HG02852 (cell line): ENCODE data around the gene ATXN7L1.
"Not testable (repeated sequence)": the region's sequence is repeated elsewhere in the genome, so short reads cannot be mapped to it uniquely, and the experiment has no call there.

Experiments used
- ATAC-seq: cut with Tn5 transposase; IDR thresholded peaks from one replicate; pipeline ENCODE4 v1.9.1; 2021; ENCODE audit warnings: mild to moderate bottlenecking, moderate library complexity; ENCODE audit not compliant: unreplicated experiment

ATXN7L1 gene

DNA sequence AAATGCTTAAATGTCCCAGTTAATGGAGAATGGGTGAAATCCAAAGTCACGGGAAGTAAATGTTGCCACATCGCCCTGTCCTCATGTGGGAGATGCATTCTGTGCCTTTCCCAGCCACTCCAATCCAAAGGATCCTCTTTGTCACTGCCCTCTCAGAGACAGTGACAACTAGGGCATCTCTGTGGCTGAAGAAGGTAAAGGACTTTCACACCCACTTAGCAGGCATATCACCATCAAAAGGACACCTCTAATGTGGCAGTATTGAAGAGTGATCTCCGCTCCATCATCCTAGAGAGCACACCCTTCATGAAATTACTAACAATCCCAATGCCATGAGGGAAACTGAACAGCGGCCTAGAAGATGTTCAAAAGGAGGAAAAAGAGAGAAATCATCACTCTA lies 13.6 kb downstream of the ATXN7L1 start:
- no peak for ATAC-seq

DNA sequence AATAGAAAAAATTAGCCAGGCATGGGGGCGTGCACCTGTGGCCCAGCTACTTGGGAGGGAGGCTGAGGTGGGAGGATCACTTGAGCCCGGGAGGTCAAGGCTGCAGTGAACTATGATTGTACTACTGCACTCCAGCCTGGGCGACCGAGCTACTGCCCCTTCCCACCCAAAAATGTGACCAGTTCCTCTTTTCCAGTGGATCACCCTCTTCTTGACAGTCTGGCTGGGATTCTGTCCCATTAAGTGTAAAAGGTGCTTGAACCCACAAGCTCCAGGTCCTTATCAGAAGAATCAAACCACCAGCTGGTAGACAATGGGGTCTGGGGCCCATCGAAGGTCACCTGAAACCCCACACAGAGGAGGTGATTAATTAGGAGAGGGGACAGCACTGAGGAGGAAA lies 14.1 kb downstream of the ATXN7L1 start:
- ATAC-seq, result no peak

DNA sequence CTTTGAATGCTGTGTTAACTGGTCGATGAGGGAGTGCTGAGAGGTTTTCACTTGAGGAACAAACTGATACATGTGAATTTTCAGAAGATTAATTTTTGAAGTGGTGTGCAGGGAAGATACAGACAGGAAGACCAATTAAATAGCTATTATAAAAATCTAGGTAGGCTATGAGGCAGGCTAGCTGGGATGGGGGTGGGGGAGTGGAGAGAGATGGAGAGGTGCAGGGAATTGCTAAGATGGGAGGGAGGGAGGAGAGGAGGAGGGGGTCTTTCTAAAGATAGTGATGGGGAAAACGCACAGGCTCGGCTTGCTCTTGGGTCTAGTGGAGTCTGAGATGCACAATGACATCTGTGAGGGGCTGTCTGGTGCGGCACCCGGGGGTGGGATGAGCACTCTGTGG lies 15.2 kb downstream of the ATXN7L1 start:
- ATAC-seq, result no peak

DNA sequence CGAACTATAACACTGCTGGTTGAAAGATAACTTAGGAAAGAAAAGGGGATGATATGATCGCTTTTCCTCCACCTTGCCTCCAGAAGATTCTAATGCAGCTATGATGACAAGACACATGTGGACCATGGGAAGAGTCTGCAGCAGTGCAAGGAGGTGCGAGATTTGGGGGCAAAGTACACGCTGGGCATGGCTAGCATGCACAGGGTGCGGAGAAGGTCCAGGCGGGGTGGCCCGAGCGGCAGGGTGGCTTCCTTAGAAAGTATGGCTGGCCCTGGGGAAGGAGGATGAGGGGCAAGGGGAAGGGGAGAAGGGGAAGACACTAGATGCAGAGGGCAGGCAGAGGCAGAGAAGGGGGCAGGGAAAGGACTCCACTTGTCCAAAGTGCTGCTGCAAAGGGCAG lies 15.6 kb downstream of the ATXN7L1 start:
- no peak for ATAC-seq

DNA sequence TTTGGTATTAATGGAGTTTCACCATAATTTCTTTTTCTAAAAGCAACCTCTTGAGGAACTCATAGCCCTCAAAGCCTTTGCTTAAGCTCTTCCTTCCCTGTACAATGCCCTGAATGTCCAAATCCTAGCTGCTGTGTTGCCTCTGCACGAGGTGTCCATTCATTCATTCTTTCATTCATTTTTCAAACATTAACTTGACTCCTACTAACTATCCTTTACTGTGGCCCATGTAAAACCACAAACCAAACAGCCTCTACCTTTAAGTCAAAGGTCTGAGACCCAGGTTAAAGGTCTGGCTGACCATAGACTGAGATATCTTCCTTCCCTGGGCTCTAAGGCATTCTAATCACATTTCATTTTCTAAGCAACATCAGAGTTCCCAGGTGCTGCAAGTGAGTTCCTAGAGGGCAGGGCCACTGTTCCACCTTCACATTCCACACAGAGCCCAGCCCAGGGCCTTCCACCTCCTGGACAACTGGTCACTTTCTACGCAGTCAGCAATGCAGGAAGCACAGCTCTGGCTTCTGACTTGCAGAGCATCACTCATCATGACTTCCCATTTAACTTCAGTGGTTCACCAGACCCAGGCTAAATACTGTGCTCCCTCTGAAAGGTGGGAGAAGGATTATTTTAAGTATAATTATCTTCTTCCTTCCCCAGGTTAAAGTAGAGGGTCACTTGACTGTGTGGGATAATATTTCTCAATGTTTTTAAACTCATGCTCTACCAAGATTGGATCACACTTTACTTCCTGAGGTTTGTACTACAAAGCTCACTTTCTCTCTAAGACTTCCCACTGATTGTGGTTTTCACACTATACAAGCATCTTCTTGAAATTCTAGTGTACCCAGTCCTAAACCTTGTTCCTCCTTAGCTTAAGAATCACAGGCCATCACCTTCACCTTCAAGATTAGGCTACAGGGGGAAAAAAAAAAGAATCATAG lies 19.1 kb downstream of the ATXN7L1 start:
- no peak for ATAC-seq

DNA sequence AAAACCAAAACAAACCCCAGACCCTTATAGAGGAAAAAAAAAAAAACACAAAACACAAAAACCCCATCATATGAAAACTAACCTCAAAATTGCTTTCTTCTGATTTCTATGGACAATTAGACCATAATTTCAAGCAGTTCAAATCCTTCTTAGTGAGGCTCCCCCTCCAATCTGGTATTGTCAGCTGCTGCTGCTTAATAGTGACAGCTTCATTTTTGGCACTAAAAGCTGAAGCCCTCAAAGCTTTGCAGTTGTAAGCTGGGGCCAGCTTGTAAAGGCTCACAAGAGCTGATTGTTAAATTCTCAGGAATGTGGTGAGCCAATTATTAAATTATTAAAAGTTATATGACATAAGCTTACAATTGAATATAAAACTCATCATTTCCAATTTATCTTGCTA lies 21.9 kb downstream of the ATXN7L1 start:
- no peak for ATAC-seq

DNA sequence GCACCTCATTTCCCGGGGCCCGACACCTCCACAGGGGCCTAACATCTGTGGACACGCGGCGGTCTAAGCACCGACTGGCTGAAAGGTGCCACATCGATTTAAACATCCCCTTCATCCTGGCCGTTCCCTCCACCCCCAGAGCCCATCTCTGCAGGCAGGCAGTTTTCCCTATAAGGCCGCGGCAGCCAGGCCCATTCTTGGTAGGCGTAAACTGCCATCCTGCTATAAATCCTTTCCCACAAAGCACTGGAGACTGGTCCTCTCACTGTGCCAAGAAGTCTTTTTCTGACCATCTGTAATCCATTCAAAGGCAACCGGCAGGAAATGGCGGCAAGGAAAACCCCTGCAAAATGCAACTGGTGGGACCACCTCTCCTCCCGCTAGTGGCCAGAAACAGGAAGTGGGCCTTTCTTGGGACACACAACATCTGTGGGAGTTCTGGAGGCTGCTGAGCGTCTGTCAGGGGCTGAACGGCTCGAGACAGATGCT lies 22.4 kb downstream of the ATXN7L1 start:
- ATAC-seq, result no peak

DNA sequence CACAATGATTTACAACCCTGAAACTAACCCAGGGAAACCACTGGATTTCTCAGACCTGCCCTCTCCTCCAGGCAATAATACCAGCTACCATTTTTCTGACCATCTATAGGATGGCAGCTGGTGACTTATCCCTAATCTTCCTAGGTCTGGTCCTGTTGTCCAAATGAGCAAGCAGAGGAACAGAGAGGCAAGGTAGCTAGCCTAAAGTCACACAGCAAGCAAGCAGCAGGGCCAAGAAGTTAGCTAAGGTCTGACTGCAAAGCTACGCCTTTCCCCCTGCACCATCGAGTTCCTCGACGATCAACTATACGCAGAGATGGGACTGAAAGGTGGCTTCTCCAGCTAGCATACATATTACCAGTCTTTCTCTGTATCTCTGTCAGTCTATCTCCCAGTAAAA lies 25.3 kb downstream of the ATXN7L1 start:
- ATAC-seq, result no peak

DNA sequence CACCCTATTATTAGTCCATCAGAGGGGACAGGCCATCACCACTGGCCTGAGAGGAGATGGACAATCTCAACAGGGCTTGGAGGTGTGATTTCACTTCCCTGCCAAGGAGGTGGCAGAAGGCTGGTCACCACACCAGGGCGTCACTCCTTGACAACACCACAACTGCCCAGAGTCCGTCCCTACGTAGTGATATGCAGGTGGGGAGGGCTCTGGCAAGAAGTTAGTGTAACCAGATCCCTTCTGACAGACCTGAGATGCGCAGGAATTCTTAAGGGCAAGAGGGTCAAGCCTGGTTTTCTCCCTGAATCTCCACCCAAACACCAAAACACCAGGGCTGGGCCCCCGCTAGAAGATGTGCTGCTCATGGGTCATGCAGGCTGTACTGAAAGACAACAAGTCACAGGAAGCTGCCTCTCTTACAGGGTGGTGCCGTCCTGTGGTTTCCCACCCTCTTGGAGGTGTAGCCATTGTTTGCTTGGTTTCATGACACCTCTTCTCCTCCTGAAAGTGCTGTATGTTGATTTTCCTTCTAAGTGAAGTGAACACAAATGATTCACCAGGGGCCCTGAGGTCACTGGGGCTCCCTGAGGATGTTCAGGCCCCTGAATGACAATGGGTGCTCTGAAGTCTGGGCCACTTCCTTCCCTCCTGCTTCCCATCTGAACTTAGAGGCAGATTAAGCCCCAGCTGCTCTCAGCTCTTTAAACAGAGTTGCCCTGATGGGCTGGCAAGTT lies 27.1 kb downstream of the ATXN7L1 start:
- ATAC-seq, result no peak

DNA sequence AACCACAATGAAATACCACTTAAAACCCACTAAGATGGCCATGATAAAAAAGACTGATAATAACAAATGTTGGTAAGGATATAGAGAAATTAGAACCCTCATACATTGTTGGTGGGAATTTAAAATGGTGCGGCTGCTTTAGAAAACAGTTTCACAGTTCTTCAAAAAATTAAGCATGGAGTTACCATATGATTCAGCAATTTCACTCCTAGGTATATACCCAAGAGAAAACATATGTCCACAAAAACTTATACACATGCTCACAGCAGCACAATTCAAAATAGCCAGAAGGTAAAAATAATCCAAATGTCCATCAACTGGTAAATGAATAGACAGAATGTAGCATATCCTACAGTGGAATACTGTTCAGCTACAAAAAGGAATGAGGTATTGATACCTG lies 30.0 kb downstream of the ATXN7L1 start:
- ATAC-seq, result no peak

DNA sequence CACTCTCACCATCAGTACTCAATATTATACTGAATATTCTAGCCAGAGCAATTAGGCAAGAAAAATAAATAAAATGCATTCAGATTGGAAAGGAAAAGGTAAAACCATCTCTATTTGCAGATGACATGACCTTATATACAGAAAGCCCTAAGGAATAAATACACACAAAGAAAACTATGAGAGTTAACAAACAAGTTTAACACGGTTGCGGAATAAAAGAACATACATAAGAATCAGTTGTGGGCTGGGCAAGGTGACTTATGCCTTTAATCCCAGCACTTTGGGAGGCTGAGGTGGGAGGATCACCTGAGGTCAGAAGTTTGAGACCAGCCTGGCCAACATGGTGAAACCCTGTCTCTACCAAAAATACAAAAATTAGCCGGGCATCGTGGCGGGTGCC lies 31.7 kb downstream of the ATXN7L1 start:
- not testable (repeated sequence) for ATAC-seq

DNA sequence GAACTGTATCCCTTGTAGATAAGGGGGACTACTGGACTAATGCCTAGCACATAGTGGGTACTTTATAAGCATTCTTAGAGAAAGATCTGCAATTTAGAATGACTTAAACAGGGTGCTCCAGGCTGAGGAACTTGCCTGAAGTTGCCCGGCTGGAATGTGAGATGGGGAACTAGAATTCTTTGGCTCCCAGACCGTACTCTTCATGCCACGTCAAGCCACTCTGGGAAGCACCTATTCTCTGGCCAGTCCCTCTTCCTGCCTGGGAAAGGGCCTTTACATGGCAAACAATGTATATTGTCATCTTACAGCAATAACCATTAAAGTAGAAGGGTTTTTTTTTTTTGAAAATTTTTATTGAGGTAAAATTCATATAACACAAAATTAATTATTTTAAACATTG lies 34.5 kb downstream of the ATXN7L1 start:
- no peak for ATAC-seq

DNA sequence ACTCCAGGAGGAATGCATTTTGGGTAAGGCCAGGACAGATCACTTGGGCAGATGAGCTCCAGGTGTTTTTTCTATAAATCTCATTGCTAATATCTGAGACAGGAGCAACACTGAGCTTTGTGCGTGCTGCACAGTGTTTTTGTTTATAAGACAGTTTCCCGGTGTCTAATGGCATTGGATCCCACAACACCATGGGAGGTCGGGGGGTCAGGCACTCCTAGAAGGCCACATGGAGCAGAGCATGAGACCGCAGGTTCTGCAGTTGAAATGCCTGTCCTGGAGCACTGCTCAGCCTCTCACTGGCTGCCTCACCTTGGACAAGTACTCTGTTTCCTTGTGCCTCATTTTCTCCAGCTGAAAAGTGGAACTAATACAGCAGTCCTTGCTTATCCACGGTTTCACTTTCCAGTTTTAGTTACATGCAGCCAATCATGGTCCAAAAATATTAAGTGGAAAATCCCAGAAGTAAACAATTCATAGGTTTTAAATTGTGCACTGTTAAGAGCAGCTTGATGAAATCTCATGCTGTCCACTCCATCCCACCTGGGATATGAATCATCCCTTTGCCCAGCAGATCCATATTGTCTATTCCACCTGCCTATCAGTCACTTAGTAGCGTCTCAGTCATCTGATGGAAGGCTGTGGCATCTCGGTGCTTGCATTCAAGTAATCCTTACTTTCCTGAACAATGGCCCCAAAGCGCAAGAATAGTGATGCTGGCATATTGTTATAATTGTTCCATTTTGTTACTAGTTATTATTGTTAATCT lies 35.2 kb downstream of the ATXN7L1 start:
- ATAC-seq, result no peak

DNA sequence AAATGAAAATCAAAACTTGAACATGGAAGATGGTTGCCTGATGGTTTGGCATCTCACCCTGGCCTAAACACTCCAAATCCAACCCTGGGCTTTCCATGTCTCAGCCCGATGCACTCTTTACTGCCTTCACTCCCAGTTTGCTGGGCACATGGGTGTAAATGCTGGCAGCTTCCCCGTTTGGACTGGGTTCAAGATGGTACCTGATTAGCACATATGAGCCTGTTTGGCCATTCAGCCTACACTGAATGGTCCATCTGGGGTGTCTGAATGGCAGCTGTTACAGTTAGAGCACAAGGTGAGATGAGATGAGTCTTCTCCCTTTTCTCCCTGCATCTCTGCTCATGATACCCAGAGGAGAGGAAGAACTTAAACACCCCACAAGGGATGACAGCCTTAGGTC lies 37.1 kb downstream of the ATXN7L1 start:
- ATAC-seq, result no peak

DNA sequence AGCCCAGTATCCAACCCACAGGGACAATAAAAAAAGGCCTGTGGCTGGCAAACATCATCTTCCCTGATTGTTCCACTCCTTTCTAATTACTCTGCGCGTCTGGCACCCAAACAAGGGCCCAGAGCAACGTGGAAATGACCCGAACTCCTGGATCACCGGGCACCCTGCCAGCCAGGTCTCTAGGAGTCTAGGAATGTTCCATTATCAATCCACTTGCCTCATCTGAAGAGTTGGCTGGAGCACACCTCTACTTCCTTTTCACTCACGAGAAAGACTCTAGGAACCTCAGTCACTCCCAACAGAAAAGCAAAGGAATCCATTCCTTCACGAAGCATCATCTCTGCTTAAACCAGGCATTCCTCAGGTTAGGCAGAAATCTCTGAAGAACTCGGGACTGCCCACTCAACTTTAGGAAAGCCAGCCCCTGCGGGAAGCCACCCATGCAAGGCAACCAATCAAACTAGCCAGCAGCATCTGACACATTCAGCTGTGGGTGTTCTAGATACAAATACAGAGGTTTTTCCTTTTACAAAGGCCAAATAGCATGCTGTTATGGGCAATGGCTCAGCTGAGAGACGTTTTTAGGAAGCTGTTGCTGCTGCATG lies 37.7 kb downstream of the ATXN7L1 start:
- no peak for ATAC-seq

DNA sequence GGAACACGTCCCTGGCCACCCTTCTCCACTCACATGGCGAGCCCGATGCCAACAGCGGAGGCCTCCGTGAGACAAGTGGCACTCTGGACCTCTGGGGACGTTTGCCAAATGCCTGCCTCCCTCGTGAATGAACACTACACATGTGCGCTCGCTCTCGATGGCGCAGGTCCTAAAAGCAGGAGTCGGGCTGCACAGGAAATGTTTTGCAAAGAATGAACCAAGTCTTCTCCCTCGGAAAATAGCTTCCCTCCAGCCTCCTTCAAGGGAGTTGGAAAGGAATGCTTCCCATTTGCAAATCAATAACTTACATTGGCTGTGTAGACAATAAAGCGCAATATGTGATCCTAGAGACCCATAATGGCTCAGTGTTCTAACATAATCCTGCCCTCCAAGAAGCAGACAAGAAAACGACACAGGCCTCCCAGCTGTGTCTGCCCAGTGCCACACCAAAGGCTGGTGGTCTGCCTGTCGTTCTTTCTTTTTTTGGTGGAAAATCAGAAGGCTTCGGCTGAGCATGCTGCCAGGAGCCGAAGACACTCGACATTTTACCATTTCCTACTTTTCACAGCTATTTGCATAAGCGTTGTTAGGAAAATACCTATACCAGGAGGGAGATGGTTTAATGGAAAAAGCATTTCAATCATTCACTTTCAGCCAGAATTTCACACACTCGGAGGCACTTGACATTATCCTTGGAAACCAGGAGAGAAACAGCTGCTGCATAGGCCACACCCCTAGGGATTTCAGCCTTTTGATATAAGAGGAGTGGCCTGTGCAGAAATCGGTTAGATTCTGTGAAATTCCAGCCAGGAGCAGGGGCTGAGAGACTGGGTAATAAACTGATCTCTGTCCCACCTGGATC lies 38.4 kb downstream of the ATXN7L1 start:
- no peak for ATAC-seq

DNA sequence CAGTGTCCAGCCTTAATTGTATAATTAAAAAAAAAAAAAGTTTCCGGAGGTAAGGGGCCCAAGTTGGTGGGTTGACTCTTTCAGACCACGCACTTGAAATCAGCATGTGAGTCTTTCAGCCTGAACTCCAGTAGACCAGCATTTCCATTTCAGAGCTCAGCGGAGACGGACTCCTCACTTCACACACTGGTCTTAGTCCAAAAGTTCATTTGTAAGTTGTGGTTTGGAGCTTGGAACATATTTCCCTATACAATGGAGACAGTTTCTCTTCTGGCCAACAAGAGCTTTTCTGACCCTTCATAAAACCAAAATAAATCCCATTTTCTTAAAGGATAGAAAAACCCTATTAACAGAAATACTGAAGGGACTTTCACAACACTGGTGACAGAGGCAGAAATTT lies 41.0 kb downstream of the ATXN7L1 start:
- no peak for ATAC-seq

DNA sequence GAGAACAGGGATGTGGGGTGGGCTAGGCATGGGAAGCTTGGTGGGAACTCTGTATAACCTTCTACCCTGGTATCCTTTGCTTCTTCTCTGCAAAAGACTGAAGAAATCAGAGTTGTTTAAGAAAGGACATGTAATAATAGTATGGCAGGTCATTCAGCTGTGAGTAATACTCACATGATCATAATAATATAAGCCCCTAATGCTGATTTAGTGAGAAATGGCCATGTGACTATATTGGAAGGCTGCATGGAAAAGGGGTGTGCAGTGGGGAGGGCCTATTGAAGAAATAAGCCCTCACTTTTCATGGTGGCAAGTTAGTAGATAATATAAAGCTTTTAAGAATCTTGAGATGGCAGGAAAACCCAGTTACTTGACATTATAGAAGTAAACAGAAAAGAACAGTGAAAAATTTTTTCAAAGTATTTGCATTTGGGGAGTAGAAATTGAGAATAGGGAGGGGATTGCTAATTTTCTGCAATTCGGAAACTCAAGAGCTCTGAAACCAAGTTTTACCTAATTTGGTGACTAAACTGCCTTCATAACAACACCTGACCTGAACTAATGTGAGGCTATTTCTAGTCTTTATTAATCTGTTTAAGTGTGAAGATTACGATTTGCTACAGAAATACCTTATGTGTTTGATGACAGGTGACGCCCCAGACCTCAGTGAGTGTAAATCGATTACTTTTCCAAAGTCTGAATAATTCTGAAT lies 44.4 kb downstream of the ATXN7L1 start:
- no peak for ATAC-seq

DNA sequence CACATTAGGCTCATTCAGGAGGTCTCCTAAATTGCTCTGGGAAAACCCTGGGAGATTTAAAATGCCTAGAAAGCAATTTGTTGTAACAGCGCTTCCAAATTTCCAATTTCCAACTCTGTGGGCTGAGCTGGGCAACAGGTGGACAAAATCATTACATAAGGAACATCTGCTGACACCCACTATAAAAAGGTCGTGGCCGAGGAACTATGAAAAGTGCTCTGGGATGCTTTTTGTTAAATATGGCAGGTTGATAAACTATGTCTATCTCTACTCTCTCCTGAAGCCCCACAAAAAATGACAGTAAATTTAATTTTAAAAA lies 45.1 kb downstream of the ATXN7L1 start:
- no peak for ATAC-seq
